ENCODE results near the gene KDM3B.

- TF ChIP-seq POLR2A (IDR thresholded peaks at IDR 0.05; ENCODE audit: low read length): no peak
- no peak for TF ChIP-seq GATA1 (IDR thresholded peaks at IDR 0.05; ENCODE audit: low read depth, low read length)
These were observed 72.6 kb downstream of the KDM3B start for GRCh38 chr5:138425079-138425478.

Measured in erythroblast (primary cell).